Measurements from ENCODE around the gene LRBA. TPM values are rescaled to one million over a fixed set of nuclear protein-coding genes. Genes with fewer than 3 reads are reported as not detected.

Gene LRBA
- total RNA-seq, 1 donor from 2014 or later, result 68.0 TPM

GRCh38 chr4:150771382-150771781 is 243.7 kb downstream of the LRBA start:
- H3K4me1 ChIP-seq, result no peaks in the 10 kb centered on the region
- H3K9me3 ChIP-seq, result no peaks in the 10 kb centered on the region
- H3K36me3 ChIP-seq, result no peaks in the 10 kb centered on the region
- no peak overlapping the region for H3K4me3 ChIP-seq
- TF ChIP-seq CTCF (IDR thresholded peaks at IDR 0.05) (no peak), POLR2A (IDR thresholded peaks at IDR 0.05) (no peak), POLR2AphosphoS5 (IDR thresholded peaks at IDR 0.05; ENCODE audit: insufficient read depth in 1 of 2, low read depth in 1 of 2) (no peak)
- intact Hi-C loops (cut with DNase I), result no loop called here
- no peaks in the 10 kb centered on the region for H3K27me3 ChIP-seq
- H3K27ac ChIP-seq, result no peak overlapping the region
- no peak for DNase-seq (ENCODE audit: extremely low spot score in 2 of 2)

GRCh38 chr4:150769845-150770244 is 245.2 kb downstream of the LRBA start:
- H3K36me3 ChIP-seq, result no peaks in the 10 kb centered on the region
- TF ChIP-seq POLR2AphosphoS5 (IDR thresholded peaks at IDR 0.05; ENCODE audit: insufficient read depth in 1 of 2, low read depth in 1 of 2) (no peak), POLR2A (IDR thresholded peaks at IDR 0.05) (no peak), CTCF (IDR thresholded peaks at IDR 0.05) (no peak)
- no peaks in the 10 kb centered on the region for H3K9me3 ChIP-seq
- H3K27me3 ChIP-seq, result no peaks in the 10 kb centered on the region
- intact Hi-C loops (cut with DNase I), result no loop called here
- H3K27ac ChIP-seq, result no peak overlapping the region
- H3K4me1 ChIP-seq, result no peaks in the 10 kb centered on the region
- no peak for DNase-seq (ENCODE audit: extremely low spot score in 2 of 2)
- H3K4me3 ChIP-seq, result no peak overlapping the region

- H3K27ac ChIP-seq, result no peak overlapping the region
- no peaks in the 10 kb centered on the region for H3K9me3 ChIP-seq
- H3K36me3 ChIP-seq, result no peaks in the 10 kb centered on the region
- no peak for TF ChIP-seq POLR2AphosphoS5 (IDR thresholded peaks at IDR 0.05; ENCODE audit: insufficient read depth in 1 of 2, low read depth in 1 of 2)
- TF ChIP-seq CTCF (IDR thresholded peaks at IDR 0.05), result no peak
- no peak for TF ChIP-seq POLR2A (IDR thresholded peaks at IDR 0.05)
- intact Hi-C loops (cut with DNase I), result no loop called here
- H3K4me1 ChIP-seq, result no peaks in the 10 kb centered on the region
- no peak overlapping the region for H3K4me3 ChIP-seq
- no peaks in the 10 kb centered on the region for H3K27me3 ChIP-seq
- no peak for DNase-seq (ENCODE audit: extremely low spot score in 2 of 2)
Observed at GRCh38 chr4:150769248-150769647, 245.8 kb downstream of the LRBA start.

- no peaks in the 10 kb centered on the region for H3K36me3 ChIP-seq
Observed at GRCh38 chr4:150768497-150768896, 246.6 kb downstream of the LRBA start.

GRCh38 chr4:150765216-150765615 is 249.9 kb downstream of the LRBA start:
- intact Hi-C loops (cut with DNase I), result no loop called here
- no peaks in the 10 kb centered on the region for H3K36me3 ChIP-seq
- no peaks in the 10 kb centered on the region for H3K9me3 ChIP-seq
- H3K27ac ChIP-seq, result no peak overlapping the region
- no peak for DNase-seq (ENCODE audit: extremely low spot score in 2 of 2)
- TF ChIP-seq POLR2AphosphoS5 (IDR thresholded peaks at IDR 0.05; ENCODE audit: insufficient read depth in 1 of 2, low read depth in 1 of 2) (no peak), CTCF (IDR thresholded peaks at IDR 0.05) (no peak)
- H3K4me1 ChIP-seq, result no peaks in the 10 kb centered on the region
- H3K27me3 ChIP-seq, result no peaks in the 10 kb centered on the region
- H3K4me3 ChIP-seq, result no peak overlapping the region

More at GRCh38 chr4:150768497-150768896, 246.6 kb downstream of the LRBA start:
- Histone ChIP-seq H3K4me3 (no peak overlapping the region), H3K27me3 (no peaks in the 10 kb centered on the region), H3K9me3 (no peaks in the 10 kb centered on the region), H3K4me1 (no peaks in the 10 kb centered on the region), H3K27ac (no peak overlapping the region)
- intact Hi-C loops (cut with DNase I), result no loop called here
- TF ChIP-seq POLR2A (IDR thresholded peaks at IDR 0.05), result no peak
- TF ChIP-seq CTCF (IDR thresholded peaks at IDR 0.05), result no peak
- TF ChIP-seq POLR2AphosphoS5 (IDR thresholded peaks at IDR 0.05; ENCODE audit: insufficient read depth in 1 of 2, low read depth in 1 of 2), result no peak
- DNase-seq (ENCODE audit: extremely low spot score in 2 of 2), result no peak
